Measurements from ENCODE around the gene CABLES1.
A peak's percentile ranks its signal among the peaks of the same experiment; 100 is the strongest.

The CABLES1 gene

DNA sequence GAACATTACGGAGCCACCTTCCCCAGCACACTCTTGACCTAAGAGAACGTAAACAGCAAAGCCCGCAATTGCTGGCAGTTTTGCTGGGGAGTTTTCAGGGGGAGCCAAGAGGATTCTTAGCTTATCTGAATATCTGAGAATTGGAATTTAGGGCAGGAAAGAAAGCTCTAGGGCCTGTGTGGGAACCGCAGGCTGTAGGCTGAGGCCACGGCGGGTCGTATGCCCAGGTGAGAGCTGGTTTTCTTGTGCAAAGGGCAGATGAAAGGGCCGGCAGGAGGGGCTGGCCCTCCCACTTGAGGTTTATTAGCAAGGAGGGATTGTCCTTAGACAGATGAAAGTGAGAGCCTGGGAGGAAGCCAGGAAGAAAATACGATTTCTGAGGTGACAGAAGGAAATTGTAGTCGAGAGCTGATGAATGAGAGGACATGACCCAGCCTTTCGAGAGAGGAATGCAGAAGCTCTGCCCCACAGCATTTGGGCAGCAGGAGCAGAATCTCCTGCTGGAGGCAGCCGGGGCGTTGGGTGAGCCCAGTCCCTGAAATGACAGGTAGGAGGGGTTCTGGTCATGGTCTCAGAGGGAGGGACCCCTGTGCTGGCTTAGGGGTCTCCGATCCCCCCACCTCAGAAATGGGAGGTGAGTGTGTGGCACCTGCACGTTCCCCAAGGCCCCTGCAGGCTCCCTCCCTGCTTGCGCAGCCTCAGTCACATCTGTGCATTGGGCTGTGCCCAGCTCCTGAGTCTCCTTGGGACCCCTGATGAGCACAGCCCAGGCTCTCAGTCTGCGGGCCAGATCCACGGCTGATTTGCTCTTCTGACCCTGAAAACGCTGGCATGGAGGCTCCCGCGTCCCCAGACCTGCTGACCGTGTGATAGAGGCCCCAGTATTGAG lies 61.1 kb downstream of the CABLES1 start:
- DNase-seq, result no peak

- no peak for DNase-seq
These were observed 63.0 kb downstream of the CABLES1 start for GRCh38 chr18:23198217-23198845.

DNA sequence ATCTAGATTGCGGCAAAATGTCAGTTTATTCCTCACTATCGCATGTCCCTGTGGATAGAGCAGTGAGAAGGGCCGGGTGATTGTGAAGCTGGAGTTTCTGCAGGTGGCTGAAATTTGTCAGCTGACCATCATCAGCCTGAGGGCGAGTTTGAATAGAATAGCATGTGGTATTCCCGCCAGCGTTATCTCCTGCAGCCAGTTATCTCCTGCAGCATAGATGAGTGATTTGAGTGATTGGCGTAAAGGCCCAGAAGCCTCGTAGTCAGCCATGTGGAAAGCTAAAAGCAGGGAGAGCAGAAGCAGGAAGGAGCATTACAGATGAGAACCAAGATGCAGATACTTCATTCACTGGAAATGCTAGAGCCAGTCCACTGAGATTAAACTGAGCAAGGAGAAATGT lies 65.5 kb downstream of the CABLES1 start:
- no peak for DNase-seq

DNA sequence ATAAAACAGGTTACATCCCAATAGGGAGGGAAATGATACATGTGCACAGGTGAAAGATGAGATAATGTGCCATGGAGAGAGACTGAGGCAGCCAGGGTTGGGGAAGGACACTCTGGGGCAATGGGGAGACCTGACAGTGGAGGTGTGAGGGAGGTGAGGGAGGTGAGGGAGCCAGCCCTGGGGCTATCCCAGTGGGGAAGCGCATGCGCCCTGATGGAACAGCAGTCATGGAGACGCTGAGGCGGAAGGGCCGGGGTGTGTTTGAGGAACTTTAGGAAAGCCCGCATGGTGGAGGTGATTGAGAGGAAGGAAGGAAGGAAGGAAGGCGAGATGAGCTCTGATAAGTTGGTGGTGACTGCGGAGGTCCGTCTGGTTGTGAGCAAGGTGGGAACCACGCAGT lies 66.5 kb downstream of the CABLES1 start:
- no peak for DNase-seq

GRCh38 chr18:23203891-23204432 lies 68.7 kb downstream of the CABLES1 start:
- no peak for DNase-seq

DNA sequence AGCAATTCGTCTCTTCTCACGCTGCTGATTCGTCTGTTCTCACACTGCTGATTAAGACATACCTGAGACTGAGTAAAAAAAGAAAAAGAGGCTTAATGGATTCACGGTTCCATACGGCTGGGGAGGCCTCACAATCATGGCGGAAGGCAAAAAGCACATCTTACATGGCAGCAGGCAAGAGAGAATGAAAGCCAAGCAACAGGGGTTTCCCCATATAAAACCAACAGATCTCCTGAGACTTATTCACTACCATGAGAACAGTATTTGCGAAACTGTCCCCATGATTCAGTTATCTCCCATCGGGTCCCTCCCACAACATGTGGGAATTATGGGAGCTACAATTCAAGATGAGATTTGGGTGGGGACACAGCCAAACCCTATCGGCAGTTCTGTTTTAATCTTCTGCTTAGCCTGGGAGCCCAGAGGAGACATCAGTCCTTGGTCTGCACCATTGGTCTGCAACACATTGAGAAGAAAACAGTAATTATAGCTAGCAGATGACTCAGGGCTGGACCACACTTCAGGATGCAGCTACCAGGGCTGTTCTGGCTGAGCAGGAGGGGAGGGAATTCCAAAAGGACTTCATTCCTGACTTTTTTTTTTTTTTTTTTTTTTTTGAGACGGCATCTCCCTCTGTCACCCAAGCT lies 69.4 kb downstream of the CABLES1 start:
- no peak for DNase-seq

DNA sequence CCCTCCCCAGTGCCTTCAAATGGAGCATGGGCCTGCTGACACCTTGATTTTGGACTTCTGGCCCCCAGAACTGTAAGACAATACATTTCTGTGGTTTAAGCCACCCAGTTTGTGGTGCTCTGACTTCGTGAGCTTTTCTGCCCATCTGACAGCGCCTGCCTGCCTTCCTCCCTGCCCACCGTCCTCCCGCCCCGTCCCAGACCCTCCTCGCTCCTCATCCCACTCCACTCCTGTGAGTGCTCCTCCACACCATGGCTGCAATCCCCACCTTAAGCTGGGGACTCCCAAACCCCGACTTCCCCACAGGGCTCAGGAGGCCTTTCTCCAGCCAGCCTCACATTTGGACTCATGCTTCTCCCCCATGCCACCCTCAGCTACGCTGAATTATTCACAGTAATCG lies 70.7 kb downstream of the CABLES1 start:
- no peak for DNase-seq

DNA sequence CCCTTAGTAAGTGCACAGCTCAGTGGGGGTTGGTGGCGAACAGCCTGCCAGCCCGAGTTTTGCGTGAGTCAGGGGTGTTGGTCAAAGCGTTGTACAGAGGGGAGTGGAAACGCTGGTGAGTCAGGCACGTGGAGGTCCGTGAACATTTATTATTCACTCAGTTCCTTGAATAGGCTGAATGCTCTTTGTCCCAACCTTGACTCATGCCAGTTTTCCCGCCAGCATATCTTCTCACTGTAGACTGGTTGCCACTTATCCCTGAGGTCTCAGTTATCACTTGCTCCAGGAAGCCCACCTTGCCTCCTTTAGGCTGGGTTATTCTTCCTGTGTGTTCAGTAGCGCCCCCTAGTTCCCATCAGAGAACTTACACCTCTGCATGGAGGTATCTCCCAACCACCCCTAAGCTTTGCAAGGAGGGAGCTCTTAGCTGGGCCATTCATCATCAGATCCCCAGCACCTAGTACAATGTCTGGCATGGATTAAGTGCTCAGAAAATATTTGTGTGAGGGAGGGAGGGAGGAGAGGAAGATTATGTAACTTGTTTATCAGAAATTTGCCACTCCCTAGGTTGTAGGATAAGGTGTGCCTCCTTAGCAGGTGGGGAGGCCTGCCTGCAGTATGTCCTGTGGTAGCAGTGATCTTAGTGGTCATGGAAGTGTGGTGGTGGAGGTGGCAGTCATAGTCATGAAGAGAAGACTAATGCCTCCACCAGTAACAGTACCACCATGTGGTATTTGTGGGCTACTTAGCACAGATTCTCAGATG lies 72.1 kb downstream of the CABLES1 start:
- no peak for DNase-seq

DNA sequence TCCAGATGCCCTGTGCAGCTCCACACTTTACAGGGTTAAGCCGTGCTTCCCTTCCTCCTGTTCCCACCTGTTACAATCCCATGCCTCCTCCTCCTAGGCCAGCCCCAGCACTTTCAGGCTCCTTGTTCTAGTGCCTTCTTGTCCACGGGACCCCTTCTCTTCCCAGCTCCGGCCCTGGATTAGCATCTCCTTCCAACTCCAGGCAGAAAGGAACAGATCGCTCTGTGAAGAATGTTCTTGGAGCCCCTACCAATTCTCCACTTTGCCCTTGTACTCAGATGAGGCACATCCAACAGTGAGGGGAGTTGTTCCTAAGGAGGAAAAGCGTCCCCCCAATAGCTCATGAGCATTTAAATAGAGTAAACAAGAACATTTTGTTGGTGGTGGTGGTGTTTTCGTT lies 72.7 kb downstream of the CABLES1 start:
- DNase-seq, result peak; percentile 53

DNA sequence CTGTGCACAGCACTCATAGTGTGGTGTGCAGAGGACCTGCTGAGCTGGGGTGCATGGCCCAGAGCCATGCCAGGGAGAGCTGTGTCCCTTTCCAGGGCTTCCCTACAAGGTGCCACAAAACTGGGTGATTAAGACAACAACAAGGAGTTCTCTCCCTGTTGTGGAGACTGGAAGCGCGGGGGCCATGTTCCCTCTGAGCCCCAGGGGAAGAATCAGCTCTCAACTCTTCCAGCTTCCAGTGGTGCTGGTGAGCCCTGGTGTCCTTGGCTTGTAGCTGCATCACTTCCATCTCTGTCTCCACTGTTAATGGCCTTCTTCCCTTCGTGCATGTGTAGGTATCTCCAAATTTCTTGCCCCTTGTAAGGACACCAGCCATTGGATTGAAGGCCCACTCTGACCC lies 73.3 kb downstream of the CABLES1 start:
- no peak for DNase-seq

GRCh38 chr18:23209031-23209430 lies 73.7 kb downstream of the CABLES1 start:
- DNase-seq, result no peak

DNA sequence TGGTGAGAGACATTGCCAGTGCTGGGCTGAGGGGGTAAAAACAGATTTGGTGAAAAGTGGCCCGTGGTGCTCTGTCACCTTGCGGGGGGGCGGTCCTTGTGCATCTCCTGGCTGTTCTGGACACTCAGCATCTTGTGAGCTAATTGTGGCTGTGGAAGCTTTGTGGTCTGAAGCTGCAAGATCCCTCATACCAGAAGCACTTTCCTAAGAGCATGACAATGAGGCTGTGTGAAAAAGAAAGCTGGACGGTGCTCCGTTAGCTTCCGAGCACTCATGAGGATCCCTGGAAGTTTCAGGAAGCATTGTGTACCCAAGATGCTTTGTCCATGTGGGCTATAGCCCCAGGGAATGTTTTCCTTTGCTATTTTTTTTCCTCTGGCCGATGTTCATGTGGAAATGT lies 74.5 kb downstream of the CABLES1 start:
- no peak for DNase-seq

GRCh38 chr18:23210526-23210925 lies 75.2 kb downstream of the CABLES1 start:
- DNase-seq, result no peak

DNA sequence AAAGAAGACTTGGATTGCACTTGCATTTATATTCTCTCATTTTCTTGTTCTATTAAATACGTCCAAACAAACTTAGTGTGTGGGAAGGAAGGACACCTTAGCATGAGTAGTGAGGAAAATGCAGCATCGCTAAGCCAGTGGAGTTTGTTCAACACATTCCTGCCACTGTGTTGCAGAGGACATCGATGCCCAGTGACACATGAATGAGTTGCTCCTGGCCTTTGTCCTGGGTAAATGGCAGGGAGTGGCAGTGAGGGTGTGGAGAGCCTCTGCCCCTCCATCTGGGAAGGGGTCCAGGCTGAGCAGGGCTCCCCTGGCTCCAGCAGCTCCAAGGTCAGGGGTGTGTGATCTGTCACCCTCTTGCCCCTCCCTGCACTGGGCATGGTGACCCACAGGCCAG lies 75.9 kb downstream of the CABLES1 start:
- DNase-seq, result no peak

DNA sequence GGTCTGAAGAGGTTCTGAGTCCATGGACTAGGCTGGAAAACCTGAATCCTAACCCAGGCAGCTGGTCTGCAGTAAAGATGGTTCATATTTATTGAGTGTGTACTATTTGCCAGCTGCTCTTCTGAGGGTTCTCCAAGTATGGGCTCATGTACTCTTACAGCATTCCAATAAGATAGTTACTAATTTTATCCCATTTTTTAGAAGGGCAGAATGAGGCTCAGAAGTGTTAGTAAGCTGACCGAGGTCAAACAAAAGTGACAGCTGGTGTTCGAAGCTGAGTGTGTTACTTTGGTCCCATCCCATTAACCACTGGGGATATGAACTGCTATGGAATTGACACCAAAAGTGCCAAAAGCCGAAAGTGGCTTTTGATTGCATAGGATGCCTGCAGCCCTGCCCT lies 76.9 kb downstream of the CABLES1 start:
- DNase-seq, result no peak

DNA sequence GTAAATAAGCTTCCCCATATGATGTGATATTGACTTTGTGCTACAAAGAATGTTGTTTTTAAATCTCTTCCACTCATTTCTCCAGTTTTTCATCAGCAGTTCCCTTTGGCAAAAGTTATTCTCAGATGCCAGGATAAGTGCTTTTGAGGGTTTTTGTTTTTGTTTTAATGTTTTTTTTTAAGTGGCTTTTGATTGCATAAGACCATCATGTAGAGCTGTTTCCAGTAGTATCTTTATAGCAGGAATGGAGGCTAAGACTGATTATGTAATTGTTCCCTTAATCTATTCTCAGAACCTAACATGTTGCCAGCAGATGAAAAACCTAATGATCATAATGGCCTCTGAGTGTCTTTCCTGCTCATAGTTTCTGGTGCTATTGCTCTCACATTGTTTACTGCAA lies 77.9 kb downstream of the CABLES1 start:
- no peak for DNase-seq

- DNase-seq, result no peak
These were observed 82.5 kb downstream of the CABLES1 start for GRCh38 chr18:23217781-23218180.

DNA sequence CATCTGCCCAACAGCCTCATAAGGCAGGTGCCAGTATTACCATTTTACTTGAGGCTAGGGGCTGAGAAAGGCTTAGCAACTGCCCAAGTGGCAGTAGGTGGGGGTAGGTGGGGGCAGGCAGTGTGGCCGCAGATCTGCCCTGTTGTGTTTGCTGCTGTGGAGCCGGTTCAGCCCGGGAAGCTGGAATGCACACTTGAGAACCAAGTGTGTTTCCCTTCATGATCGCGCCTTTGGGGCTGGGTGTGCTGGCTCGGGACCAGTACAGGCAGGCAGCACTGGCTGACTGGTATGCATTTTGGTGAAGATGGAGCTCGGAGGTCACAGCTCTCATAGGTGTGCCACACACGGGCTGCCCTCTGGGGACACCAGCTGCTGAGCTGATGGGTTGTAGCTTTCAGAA lies 85.1 kb downstream of the CABLES1 start:
- no peak for DNase-seq

DNA sequence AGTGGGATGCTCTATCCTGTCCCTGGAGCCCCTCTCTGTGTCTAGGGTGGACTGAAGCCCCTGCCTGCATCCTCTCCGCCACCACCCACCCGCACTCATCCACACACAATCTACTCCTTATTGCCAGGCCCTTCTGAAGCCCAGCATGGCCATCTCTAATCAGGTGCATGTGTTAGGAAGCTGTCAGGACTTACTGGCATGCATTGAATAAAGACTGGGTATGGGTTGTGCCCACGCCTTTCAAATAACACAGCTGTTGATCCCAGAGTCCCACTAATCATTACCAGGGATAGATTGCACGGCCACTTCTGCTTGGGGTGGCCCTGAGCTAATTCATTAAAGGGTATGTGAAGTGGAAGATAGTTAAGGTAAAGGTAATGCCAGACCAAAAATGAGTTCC lies 88.4 kb downstream of the CABLES1 start:
- no peak for DNase-seq

DNA sequence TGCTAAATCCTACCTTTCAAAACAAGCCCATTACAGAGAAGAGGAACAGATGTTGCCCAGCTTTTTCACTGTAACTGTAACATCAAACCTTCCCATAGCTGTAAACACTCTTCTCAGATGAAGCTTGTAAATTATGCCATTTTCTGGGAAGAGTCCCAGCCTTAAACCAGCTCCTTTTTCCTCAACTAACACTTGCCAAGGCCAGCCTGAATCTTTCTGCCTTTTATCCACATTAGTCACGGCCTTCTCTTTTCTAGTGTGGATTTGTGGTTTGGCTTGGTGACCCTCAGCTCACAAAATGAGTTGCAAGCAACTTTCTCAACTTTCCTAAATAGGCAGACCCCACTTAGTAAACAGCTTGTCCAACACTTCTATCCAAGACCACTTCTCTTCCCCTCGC lies 90.2 kb downstream of the CABLES1 start:
- no peak for DNase-seq

GRCh38 chr18:23226391-23226790 lies 91.1 kb downstream of the CABLES1 start:
- DNase-seq, result no peak

GRCh38 chr18:23226930-23227725 lies 91.8 kb downstream of the CABLES1 start:
- no peak for DNase-seq

All from midbrain (tissue), 1 donor.